Upper lobe of right lung (tissue), 1 donor: ENCODE data around the gene MBD3. TPM values are rescaled to one million over a fixed set of nuclear protein-coding genes. Genes with fewer than 3 reads are reported as not detected.

Experiments used
- ATAC-seq: fragments of 200-7000 bp; cut with Tn5 transposase; one replicate; pipeline ENCODE4 v1.9.1; 2020; ENCODE audit warnings: mild to moderate bottlenecking, moderate library complexity
- DNase-seq: peaks from one replicate; pipeline ENCODE4 v3.0.0-alpha.2; 2020
- H3K27ac ChIP-seq: fragments of 200-600 bp; one replicate; pipeline ENCODE4 v1.8.0; 2022
- H3K27me3 ChIP-seq: fragments of 200-600 bp; one replicate; pipeline ENCODE4 v1.8.0; 2022; ENCODE audit warnings: mild to moderate bottlenecking
- H3K36me3 ChIP-seq: fragments of 200-600 bp; one replicate; pipeline ENCODE4 v1.8.0; 2022
- H3K4me1 ChIP-seq: fragments of 200-600 bp; one replicate; pipeline ENCODE4 v1.8.0; 2022
- H3K4me3 ChIP-seq: fragments of 200-600 bp; one replicate; pipeline ENCODE4 v1.8.0; 2022; ENCODE audit warnings: mild to moderate bottlenecking
- H3K9me3 ChIP-seq: fragments of 200-600 bp; one replicate; pipeline ENCODE4 v1.8.0; 2022
- CTCF ChIP-seq: fragments of 200-600 bp; IDR thresholded peaks from one replicate; pipeline ENCODE4 v1.8.0; 2022; ENCODE audit warnings: antibody characterized with exemption
- intact Hi-C: fragments of 100-400 bp; cut with DNase I; formaldehyde crosslinking; loops from one replicate; pipeline ENCODE4 v1.11.0; 2022
- total RNA-seq: library from RNA; stranded (reverse); fragmentation: NEBNext Ultra II Directional; extraction: Animal tissue kit (Norgen Biotek cat#: 25700); gene quantifications from one replicate; pipeline ENCODE4 v1.2.1, GENCODE V29; 2021
- donor health status: DM: no; HTN: yes; CAD: no; lungs with severe emphysema.

Gene MBD3
- total RNA-seq, 1 donor from 2014 or later = 78.7 TPM

DNA sequence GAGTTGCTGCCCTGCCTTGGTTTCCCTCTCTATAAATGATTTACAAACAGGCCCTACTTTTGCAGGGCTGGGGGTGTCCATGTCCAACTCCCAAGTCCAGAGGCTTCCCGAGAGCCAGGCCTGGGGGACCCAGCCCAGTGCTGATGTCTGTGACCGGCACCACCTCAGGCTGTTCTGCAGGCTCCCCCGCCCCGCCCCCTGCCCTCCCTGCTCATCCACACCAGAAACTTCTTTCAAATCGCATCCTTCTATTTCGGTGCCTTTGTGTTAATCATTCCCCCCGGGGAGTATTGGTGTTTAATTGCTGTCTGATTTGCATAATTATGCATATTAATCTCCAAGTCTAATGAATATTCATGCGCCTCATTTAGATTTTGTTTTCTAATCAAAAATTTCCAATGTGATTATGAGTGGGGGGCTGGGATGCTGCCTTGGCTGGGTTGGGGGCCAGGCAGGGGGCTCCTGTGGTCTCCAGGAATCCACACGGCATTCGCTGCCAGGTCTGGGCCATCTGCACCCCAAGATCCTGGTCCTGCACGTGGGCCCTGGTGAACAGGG, 40.7 kb upstream of the MBD3 start:
- no peak for DNase-seq
- TF ChIP-seq CTCF = no peak

DNA sequence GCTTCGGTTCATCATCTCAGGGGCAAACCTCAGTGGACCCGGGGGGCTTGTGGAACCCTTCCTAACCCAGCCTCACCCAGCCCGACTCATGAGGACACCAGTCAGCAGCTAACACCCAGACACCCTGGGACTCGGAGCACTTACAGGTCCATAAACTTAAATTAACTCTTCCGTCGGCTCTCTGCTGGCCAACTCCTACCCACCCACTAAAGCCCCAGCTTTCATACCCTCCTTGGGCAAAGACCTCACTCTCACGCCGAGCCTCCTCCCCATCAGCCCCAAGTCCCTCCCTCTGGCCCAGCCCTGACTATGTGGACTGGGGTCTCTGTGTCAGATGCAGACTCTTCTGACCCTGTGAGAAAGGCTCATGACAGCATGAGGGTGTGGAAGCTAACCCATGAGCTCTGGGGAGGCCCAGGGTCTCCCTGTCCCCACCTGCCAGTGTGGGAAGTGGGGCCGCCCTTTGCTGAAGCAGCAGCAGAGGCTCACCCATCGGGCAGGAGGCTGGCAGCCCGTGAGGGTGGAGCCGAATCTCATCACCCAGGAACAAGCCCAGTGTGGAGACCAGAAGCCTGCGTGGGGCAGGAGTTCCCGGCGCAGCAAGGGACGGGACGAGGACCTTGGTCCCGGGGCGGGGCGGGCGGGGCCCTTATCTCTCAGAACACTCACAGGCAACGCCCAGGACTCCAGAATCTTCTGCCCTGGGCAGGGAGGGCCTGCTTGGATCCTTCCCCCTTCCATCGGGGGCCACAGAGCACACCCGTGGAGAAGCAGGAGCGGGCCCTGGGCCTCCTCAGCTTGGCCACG, 40.0 kb upstream of the MBD3 start:
- Histone ChIP-seq H3K27me3 (no peaks in the 10 kb centered on the region), H3K9me3 (no peaks in the 10 kb centered on the region), H3K4me3 (no peak overlapping the region), H3K27ac (no peak overlapping the region), H3K4me1 (no peaks in the 10 kb centered on the region), H3K36me3 (peaks cover 16% of the 10 kb centered on the region)
- intact Hi-C loops = no loop called here
- DNase-seq (no peak), ATAC-seq (no peak)
- no peak for TF ChIP-seq CTCF

More for the DNA sequence above, 40.7 kb upstream of the MBD3 start:
- ATAC-seq = no peak
- no peaks in the 10 kb centered on the region for H3K9me3 ChIP-seq
- intact Hi-C loops = no loop called here
- H3K27me3 ChIP-seq = no peaks in the 10 kb centered on the region
- H3K36me3 ChIP-seq = peaks cover 23% of the 10 kb centered on the region
- no peak overlapping the region for H3K4me3 ChIP-seq
- H3K4me1 ChIP-seq = no peaks in the 10 kb centered on the region
- H3K27ac ChIP-seq = no peak overlapping the region

GRCh38 chr19:1631557-1632100, 39.0 kb upstream of the MBD3 start:
- H3K27ac ChIP-seq = no peak overlapping the region
- no peaks in the 10 kb centered on the region for H3K4me1 ChIP-seq
- no peak overlapping the region for H3K4me3 ChIP-seq
- H3K9me3 ChIP-seq = no peaks in the 10 kb centered on the region
- no peaks in the 10 kb centered on the region for H3K27me3 ChIP-seq
- no peak for DNase-seq
- no peak for ATAC-seq
- H3K36me3 ChIP-seq = peaks cover 11% of the 10 kb centered on the region
- no peak for TF ChIP-seq CTCF
- intact Hi-C loops = no loop called here

DNA sequence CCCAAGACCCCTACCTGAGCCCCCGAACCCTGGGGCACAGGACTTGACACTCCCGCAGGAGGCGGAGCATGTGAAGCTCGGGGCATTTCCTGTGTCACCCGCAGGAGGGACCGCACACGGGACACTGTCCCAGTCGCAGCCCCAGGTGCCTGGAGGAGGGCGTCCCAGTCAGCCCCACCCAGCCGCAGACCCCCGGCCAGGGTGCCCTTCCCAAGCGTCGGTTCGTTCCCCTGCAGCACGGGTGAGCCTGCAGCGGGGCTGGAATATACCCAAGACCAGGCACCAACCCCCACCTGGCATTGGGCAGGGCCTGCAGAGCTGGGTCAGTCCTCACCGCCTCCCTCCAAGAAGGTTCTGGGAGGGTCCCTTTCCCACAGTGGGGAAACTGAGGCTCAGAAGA, 38.1 kb upstream of the MBD3 start:
- H3K27me3 ChIP-seq = no peaks in the 10 kb centered on the region
- H3K4me3 ChIP-seq = no peak overlapping the region
- intact Hi-C loops = no loop called here
- no peaks in the 10 kb centered on the region for H3K4me1 ChIP-seq
- H3K9me3 ChIP-seq = no peaks in the 10 kb centered on the region
- no peak for ATAC-seq
- peaks cover 5% of the 10 kb centered on the region for H3K36me3 ChIP-seq
- H3K27ac ChIP-seq = no peak overlapping the region
- TF ChIP-seq CTCF = no peak
- no peak for DNase-seq

DNA sequence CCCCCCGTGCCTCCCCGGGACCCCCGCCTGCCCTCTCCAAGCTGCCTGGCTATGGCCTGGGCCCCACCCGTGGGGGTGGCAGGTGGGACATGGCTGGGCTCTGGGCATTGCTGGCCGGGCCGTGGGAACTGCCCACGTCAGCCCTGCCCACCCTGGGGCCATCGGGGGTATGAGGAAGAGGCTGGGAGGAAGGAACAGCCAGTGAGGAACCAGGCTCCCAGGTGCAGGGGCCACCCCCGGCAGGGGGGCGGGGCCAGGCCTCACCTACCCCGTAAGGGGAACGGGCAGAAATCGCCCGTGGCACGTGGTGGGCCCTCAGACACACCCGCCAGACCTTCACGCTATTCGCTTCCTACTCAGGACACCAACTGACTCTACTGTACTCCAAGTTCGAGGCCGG, 37.3 kb upstream of the MBD3 start:
- Histone ChIP-seq H3K4me1 (no peaks in the 10 kb centered on the region), H3K36me3 (peaks cover 5% of the 10 kb centered on the region), H3K4me3 (no peak overlapping the region), H3K9me3 (no peaks in the 10 kb centered on the region), H3K27me3 (no peaks in the 10 kb centered on the region), H3K27ac (no peak overlapping the region)
- TF ChIP-seq CTCF = no peak
- DNase-seq = no peak
- ATAC-seq = no peak
- intact Hi-C loops = no loop called here
